ENCODE results near the gene OPA1. TPM values are rescaled to one million over a fixed set of nuclear protein-coding genes. Genes with fewer than 3 reads are reported as not detected.

OPA1 gene
- total RNA-seq, 3 donors from 2014 or later = 39.0 to 58.2 (median 57.4) TPM

DNA sequence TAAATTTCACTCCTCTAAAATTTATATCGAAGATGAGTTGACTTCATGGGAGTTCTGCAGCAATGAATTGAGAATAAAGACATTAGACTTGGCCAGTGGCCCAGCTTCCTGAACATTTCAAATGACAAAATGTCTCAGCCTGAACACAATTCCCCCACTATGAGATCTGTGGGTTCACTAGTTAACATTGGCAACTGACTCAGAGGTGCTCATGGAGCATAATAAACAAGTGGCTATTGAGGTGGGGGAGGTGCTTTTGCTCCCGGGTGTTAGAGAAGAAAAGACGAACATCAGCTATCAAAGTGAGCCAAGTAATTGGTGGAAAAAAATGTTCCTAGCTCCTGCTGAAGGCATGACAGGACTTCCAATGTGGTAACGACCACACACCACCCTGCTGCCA is 44.6 kb upstream of the OPA1 start:
- Histone ChIP-seq H3K27me3 (no peaks in the 10 kb centered on the region), H3K9me3 (peaks cover 6 to 11% of the 10 kb centered on the region in 2 donors), H3K36me3 (no peaks in the 10 kb centered on the region), H3K4me1 (no peaks in the 10 kb centered on the region), H3K27ac (no peak overlapping the region), H3K4me3 (no peak overlapping the region)
- intact Hi-C loops (cut with DNase I; ENCODE audit: low total_unique reads) = no loop called here
- TF ChIP-seq POLR2A (IDR thresholded peaks at IDR 0.05) = no peak
- TF ChIP-seq POLR2AphosphoS5 (IDR thresholded peaks at IDR 0.05) = no peak
- TF ChIP-seq, protein P1, sequence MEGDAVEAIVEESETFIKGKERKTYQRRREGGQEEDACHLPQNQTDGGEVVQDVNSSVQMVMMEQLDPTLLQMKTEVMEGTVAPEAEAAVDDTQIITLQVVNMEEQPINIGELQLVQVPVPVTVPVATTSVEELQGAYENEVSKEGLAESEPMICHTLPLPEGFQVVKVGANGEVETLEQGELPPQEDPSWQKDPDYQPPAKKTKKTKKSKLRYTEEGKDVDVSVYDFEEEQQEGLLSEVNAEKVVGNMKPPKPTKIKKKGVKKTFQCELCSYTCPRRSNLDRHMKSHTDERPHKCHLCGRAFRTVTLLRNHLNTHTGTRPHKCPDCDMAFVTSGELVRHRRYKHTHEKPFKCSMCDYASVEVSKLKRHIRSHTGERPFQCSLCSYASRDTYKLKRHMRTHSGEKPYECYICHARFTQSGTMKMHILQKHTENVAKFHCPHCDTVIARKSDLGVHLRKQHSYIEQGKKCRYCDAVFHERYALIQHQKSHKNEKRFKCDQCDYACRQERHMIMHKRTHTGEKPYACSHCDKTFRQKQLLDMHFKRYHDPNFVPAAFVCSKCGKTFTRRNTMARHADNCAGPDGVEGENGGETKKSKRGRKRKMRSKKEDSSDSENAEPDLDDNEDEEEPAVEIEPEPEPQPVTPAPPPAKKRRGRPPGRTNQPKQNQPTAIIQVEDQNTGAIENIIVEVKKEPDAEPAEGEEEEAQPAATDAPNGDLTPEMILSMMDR (IDR thresholded peaks at IDR 0.05) = no peak
- DNase-seq (ENCODE audit: low spot score in 2 of 2) = no peak

DNA sequence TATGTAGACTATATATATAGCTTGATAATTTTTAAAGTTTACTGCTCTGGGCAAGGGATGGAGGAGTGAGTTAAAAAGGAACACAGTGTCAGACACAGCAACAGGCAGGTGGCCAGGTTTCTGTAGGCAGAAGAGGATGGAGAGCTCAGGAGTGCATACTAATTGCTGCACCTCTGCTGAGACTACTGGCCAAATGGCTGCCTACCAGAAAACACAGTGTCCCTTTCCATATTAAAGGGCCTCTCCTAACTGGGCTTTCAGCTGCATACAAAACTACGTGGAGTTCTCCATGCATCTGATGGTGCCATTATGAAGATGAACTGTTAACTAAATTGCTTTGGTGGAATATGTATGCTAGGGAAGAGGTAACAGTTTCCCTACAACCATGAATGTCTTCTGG is 40.1 kb upstream of the OPA1 start:
- H3K27ac ChIP-seq = peak overlapping the region in 1 of 2 donors; percentile 26
- intact Hi-C loops (cut with DNase I; ENCODE audit: low total_unique reads) = no loop called here
- no peaks in the 10 kb centered on the region for H3K36me3 ChIP-seq
- no peak for DNase-seq (ENCODE audit: low spot score in 2 of 2)
- TF ChIP-seq POLR2A (IDR thresholded peaks at IDR 0.05) (no peak), POLR2AphosphoS5 (IDR thresholded peaks at IDR 0.05) (no peak)
- TF ChIP-seq, protein P1 (IDR thresholded peaks at IDR 0.05) = no peak
- no peaks in the 10 kb centered on the region for H3K4me1 ChIP-seq
- no peaks in the 10 kb centered on the region for H3K27me3 ChIP-seq
- H3K4me3 ChIP-seq = no peak overlapping the region
- H3K9me3 ChIP-seq = no peaks in the 10 kb centered on the region

DNA sequence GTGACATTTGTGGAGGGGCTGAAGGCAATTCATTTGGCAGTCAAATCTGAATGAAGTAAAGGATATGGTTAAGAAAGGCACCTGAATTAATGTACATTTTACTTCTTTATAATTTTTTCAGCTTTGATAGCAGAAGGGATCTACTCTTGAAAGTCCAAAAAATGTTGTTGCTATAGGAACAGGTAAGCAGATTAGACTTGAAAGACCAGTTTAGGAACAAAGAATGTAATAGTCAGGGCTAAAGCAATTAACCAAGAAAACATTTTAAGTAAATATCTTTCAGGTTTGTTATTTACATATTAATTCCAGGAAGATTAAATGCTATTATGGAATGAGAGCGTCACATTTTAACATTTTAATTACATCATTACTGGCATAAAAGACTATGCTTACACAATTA is 39.4 kb upstream of the OPA1 start:
- Histone ChIP-seq H3K36me3 (no peaks in the 10 kb centered on the region), H3K9me3 (no peaks in the 10 kb centered on the region), H3K4me1 (no peaks in the 10 kb centered on the region), H3K27ac (peak overlapping the region in 1 of 2 donors; percentile 26), H3K27me3 (no peaks in the 10 kb centered on the region), H3K4me3 (no peak overlapping the region)
- TF ChIP-seq POLR2AphosphoS5 (IDR thresholded peaks at IDR 0.05) (no peak), POLR2A (IDR thresholded peaks at IDR 0.05) (no peak)
- TF ChIP-seq, protein P1 (IDR thresholded peaks at IDR 0.05) = no peak
- DNase-seq (ENCODE audit: low spot score in 2 of 2) = no peak
- intact Hi-C loops (cut with DNase I; ENCODE audit: low total_unique reads) = no loop called here

DNA sequence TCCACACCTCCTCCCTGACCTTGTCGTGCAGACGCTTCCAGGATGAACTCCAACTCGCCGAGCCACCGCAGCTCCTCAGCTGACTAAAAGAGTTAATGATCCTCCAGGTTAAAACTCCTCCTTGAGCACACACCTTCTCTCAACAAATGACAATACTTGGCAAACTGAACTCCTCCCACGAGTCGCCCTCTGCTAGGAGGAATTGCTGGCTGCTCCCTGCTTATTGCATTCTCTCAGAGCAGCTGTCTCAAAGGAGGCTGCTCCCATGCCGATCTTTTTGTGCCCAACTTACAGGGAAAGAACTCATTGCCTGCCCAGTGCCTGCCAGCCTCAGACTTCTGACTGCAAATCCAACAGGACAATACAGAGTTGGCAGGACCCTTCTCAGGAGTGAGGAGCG is 38.2 kb upstream of the OPA1 start, which contains the start of gene ATP13A4:
Gene ATP13A4 (minus strand): TSS at position 85 of the 400 bp plus-strand sequence. CDS start 96 bp downstream, outside the sequence.
- intact Hi-C loops (cut with DNase I; ENCODE audit: low total_unique reads) = loop anchor here (1.0 kb wide), 1 partner anchor 16 kb away; no protein-coding TSS in a partner anchor
- Histone ChIP-seq H3K4me3 (peak within 1 kb of the TSS in 2 of 3 donors; percentile 40 to 51), H3K9me3 (no peaks in the 10 kb centered on the region), H3K4me1 (no peaks in the 10 kb centered on the region), H3K27ac (peak within 1 kb of the TSS; percentile 18 to 28), H3K36me3 (no peaks in the 10 kb centered on the region), H3K27me3 (no peaks in the 10 kb centered on the region)
- TF ChIP-seq, protein P1 (IDR thresholded peaks at IDR 0.05) = no peak
- TF ChIP-seq POLR2AphosphoS5 (IDR thresholded peaks at IDR 0.05) = no peak
- no peak for TF ChIP-seq POLR2A (IDR thresholded peaks at IDR 0.05)
- peak in 1 of 2 donors; percentile 40 for DNase-seq (ENCODE audit: low spot score in 2 of 2)

DNA sequence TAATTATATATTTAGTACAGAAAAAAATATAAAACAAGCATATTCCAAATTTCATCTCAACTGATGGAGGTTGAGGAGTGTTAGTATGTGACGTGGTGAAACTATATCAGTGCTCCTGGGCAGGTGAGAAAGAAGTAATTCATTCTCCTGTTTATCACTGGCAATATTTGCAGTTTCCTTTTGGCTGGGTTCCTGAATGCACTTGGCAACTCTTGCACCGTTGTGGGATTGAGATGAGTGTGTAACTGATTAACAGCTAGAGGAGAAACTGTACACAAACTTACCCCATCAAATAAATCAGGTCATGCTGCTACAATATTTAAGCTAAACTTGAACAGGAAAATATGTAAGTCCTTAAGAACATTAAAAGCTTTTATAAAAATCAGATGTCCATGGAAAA is 36.2 kb upstream of the OPA1 start:
- no peak for DNase-seq (ENCODE audit: low spot score in 2 of 2)
- no peaks in the 10 kb centered on the region for H3K9me3 ChIP-seq
- H3K27me3 ChIP-seq = no peaks in the 10 kb centered on the region
- no peak overlapping the region for H3K27ac ChIP-seq
- no peak for TF ChIP-seq POLR2AphosphoS5 (IDR thresholded peaks at IDR 0.05)
- TF ChIP-seq, protein P1 (IDR thresholded peaks at IDR 0.05) = no peak
- no peak for TF ChIP-seq POLR2A (IDR thresholded peaks at IDR 0.05)
- H3K36me3 ChIP-seq = no peaks in the 10 kb centered on the region
- no peaks in the 10 kb centered on the region for H3K4me1 ChIP-seq
- intact Hi-C loops (cut with DNase I; ENCODE audit: low total_unique reads) = no loop called here
- no peak overlapping the region for H3K4me3 ChIP-seq

Data from breast epithelium (tissue), 4 donors.